Suprapubic skin (tissue), 4 donors: Measurements from ENCODE around the gene STPG4. TPM values are rescaled to one million over a fixed set of nuclear protein-coding genes. Genes with fewer than 3 reads are reported as not detected.

Experiments used
- DNase-seq, 2 donors: peaks; one replicate each; pipeline ENCODE4 v3.0.0-alpha.2; 2019; ENCODE audit warnings: low spot score in 2 of 2
- H3K27ac ChIP-seq: fragments of 200-600 bp; sonication (generic); one replicate; pipeline ENCODE4 v1.5.1; 2019
- H3K27me3 ChIP-seq: fragments of 200-600 bp; sonication (generic); one replicate; pipeline ENCODE4 v1.5.1; 2019
- H3K36me3 ChIP-seq: fragments of 200-600 bp; sonication (generic); one replicate; pipeline ENCODE4 v1.5.1; 2019
- H3K4me1 ChIP-seq: fragments of 200-600 bp; sonication (generic); one replicate; pipeline ENCODE4 v1.5.1; 2019
- H3K4me3 ChIP-seq: fragments of 200-600 bp; sonication (generic); one replicate; pipeline ENCODE4 v1.5.1; 2019; ENCODE audit warnings: mild to moderate bottlenecking
- H3K9me3 ChIP-seq: fragments of 200-600 bp; sonication (generic); one replicate; pipeline ENCODE4 v1.5.1; 2019
- EP300 ChIP-seq: sonication (generic); formaldehyde crosslinking; IDR thresholded peaks from one replicate; pipeline ENCODE4 v1.6.1; 2017; ENCODE audit warnings: antibody characterized with exemption
- POLR2A ChIP-seq, 2 donors: fragments of 450-650 bp; IDR thresholded peaks; one replicate each; pipeline ENCODE4 v1.6.1; 2017; ENCODE audit warnings: antibody characterized with exemption in 2 of 2, mild to moderate bottlenecking in 2 of 2, moderate library complexity in 2 of 2
- POLR2AphosphoS5 ChIP-seq, 3 donors: sonication (generic); formaldehyde crosslinking; IDR thresholded peaks; one replicate each; pipeline ENCODE4 v1.6.1; 2017; ENCODE audit warnings: antibody characterized with exemption in 3 of 3
- WGBS: methylation state at CpG from one replicate; pipeline ENCODE4 v1.1.5; 2018; 5-methylcytosine and 5-hydroxymethylcytosine counted together
- total RNA-seq, 4 donors: library from RNA; depleted of rRNA; stranded (reverse); fragments of >200 nt; gene quantifications; one replicate each; pipeline ENCODE4 v1.1.0, GENCODE V29; 2016
- TF ChIP-seq, protein P1 (sequence below), 2 donors: fragments of 200-600 bp in 1 of 2; fragments of 450-650 bp in 1 of 2; sonication (generic) in 1 of 2; IDR thresholded peaks; one replicate each; pipeline ENCODE4 v1.5.1; 2016 to 2019; ENCODE audit warnings: antibody characterized with exemption in 2 of 2, mild to moderate bottlenecking in 1 of 2, moderate library complexity in 1 of 2

STPG4 gene
- total RNA-seq, 4 donors from 2014 or later, result 0.49 to 1.4 (median 0.91) TPM; not detected in 1

DNA sequence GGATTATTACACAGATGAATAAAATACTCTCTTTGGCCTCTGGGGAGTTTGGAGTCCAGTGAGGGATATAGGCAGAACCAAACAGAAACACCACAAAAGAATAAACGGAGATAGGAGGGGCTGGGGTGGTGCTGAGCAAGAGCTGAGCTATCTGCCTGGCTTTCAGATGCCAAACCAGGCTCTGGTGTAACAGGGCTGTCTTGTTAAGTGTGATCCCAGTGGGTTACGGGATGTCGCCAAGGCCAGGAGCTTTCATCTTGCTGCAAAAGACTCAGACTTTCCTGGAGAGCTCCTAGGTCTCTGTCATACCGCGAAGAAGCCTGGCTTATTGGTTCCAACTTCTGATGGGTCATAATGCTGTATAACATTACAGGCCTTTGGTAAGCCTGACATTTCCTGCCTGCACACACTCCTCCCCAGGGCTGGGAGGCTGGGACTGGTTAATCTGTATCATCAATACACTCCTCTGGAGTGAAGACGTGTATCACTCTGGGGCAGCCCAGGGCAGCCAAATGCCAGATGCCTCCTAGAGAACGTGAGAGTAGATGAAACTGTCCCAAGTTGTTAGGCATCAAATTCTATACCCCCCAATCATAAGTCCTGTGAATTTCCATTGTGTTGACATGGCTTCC is 60.5 kb downstream of the STPG4 start:
- TF ChIP-seq, protein P1, sequence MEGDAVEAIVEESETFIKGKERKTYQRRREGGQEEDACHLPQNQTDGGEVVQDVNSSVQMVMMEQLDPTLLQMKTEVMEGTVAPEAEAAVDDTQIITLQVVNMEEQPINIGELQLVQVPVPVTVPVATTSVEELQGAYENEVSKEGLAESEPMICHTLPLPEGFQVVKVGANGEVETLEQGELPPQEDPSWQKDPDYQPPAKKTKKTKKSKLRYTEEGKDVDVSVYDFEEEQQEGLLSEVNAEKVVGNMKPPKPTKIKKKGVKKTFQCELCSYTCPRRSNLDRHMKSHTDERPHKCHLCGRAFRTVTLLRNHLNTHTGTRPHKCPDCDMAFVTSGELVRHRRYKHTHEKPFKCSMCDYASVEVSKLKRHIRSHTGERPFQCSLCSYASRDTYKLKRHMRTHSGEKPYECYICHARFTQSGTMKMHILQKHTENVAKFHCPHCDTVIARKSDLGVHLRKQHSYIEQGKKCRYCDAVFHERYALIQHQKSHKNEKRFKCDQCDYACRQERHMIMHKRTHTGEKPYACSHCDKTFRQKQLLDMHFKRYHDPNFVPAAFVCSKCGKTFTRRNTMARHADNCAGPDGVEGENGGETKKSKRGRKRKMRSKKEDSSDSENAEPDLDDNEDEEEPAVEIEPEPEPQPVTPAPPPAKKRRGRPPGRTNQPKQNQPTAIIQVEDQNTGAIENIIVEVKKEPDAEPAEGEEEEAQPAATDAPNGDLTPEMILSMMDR (IDR thresholded peaks at IDR 0.05), result no peak
- TF ChIP-seq POLR2AphosphoS5 (IDR thresholded peaks at IDR 0.05), result no peak
- no peak for TF ChIP-seq EP300
- no peak for TF ChIP-seq POLR2A (IDR thresholded peaks at IDR 0.05)
- H3K36me3 ChIP-seq, result no peaks in the 10 kb centered on the region
- no peak overlapping the region for H3K4me3 ChIP-seq
- no peak for DNase-seq
- peak overlapping the region; percentile 6 for H3K27ac ChIP-seq
- H3K4me1 ChIP-seq, result peaks cover 7% of the 10 kb centered on the region
- H3K27me3 ChIP-seq, result no peaks in the 10 kb centered on the region
- no peaks in the 10 kb centered on the region for H3K9me3 ChIP-seq
- whole genome bisulfite sequencing, result 60% methylated on average over 6 of the region's 7 CpGs

DNA sequence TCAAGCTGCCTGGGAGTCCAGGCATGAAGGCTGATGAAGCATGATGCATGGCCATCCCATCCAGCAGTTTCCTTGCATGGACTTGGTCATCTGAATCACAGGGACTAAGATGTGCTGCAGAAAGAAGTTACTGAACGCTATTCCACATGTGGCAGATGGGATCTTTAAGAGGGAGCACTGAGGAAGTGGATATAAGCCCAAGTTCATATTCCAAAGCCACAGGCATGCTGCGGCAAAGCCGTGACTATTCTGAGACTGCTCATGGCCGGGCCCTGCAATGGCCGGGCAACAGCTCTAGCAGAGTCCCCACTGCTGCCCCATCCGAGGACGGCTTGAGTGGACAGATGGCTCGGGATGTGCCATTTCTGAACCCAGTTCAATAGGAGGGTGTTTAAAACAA is 61.5 kb downstream of the STPG4 start:
- H3K27ac ChIP-seq, result no peak overlapping the region
- WGBS, result 94% methylated on average over 8 of the region's 8 CpGs
- no peak for DNase-seq
- no peaks in the 10 kb centered on the region for H3K36me3 ChIP-seq
- peaks cover 13% of the 10 kb centered on the region for H3K4me1 ChIP-seq
- H3K27me3 ChIP-seq, result no peaks in the 10 kb centered on the region
- H3K9me3 ChIP-seq, result no peaks in the 10 kb centered on the region
- H3K4me3 ChIP-seq, result no peak overlapping the region
- no peak for TF ChIP-seq EP300
- no peak for TF ChIP-seq POLR2A (IDR thresholded peaks at IDR 0.05)
- TF ChIP-seq, protein P1 (IDR thresholded peaks at IDR 0.05), result no peak
- TF ChIP-seq POLR2AphosphoS5 (IDR thresholded peaks at IDR 0.05), result no peak

DNA sequence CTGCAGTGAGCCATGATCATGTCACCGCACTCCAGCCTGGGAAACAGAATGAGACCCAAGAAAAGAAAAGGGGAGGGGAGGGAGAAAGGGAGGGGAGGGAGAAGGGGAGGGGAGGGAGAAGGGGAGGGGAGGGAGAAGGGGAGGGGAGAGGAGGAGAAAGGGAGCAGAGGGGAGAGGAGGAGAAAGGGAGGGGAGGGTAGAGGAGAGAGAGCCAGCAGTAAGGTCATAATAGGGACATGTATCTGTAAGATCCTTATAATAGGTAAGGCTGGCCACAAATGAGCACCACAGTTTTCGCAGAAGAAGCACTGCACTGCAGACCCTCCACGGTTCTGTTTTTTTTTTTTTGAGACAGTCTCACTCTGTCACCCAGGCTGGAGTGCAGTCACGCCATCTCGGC is 62.6 kb downstream of the STPG4 start:
- Histone ChIP-seq H3K9me3 (no peaks in the 10 kb centered on the region), H3K4me3 (no peak overlapping the region), H3K36me3 (no peaks in the 10 kb centered on the region), H3K27me3 (no peaks in the 10 kb centered on the region), H3K27ac (no peak overlapping the region), H3K4me1 (peaks cover 21% of the 10 kb centered on the region)
- 97% methylated on average over 5 of the region's 5 CpGs for WGBS
- TF ChIP-seq, protein P1 (IDR thresholded peaks at IDR 0.05), result no peak
- no peak for TF ChIP-seq POLR2A (IDR thresholded peaks at IDR 0.05)
- TF ChIP-seq POLR2AphosphoS5 (IDR thresholded peaks at IDR 0.05), result no peak
- no peak for TF ChIP-seq EP300
- DNase-seq, result no peak

DNA sequence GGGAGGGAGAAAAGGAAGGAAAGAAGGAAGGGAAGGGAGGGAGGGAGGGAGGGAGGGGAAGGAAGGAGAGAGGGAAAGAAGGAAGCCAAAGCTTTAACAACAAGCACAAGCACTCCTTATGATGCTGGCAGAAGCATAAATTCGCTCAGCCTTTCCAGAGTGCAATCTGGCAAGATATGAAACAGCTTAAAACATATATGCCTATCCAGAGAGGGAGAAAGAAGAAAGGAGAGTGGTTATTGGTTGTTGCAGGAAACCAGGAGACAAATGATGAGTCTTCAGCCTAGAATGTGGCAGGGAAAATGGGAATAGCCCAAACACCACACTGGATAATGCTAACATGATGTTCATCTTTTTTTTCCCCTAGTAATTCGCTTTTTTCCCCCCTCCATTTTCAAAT is 64.0 kb downstream of the STPG4 start:
- no peaks in the 10 kb centered on the region for H3K9me3 ChIP-seq
- 64% methylated on average over 2 of the region's 2 CpGs for WGBS
- H3K27me3 ChIP-seq, result no peaks in the 10 kb centered on the region
- H3K36me3 ChIP-seq, result no peaks in the 10 kb centered on the region
- TF ChIP-seq, protein P1 (IDR thresholded peaks at IDR 0.05), result no peak
- TF ChIP-seq POLR2A (IDR thresholded peaks at IDR 0.05) (no peak), POLR2AphosphoS5 (IDR thresholded peaks at IDR 0.05) (no peak), EP300 (no peak)
- no peak overlapping the region for H3K4me3 ChIP-seq
- H3K27ac ChIP-seq, result no peak overlapping the region
- DNase-seq, result no peak
- peaks cover 33% of the 10 kb centered on the region for H3K4me1 ChIP-seq

DNA sequence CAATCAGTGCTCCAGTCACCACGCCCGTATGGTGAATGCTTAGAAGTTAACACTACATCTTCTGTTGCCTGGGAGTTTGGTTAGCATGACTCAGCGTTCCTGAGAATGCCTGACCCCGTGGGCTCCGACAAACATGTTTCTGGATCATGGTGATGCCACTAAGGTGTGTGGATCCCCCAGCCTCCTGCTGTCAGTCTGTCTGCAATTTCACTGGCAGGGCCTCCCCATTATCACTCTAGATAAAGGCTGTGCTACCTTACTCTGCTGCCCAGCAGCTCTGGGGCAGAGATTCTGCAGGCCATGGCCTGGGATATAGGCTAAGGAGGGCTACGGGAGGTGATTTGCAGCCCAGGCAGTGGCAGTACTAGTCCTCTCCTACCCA is 66.0 kb downstream of the STPG4 start:
- no peaks in the 10 kb centered on the region for H3K9me3 ChIP-seq
- 56% methylated on average over 6 of the region's 6 CpGs for WGBS
- H3K27me3 ChIP-seq, result no peaks in the 10 kb centered on the region
- no peak overlapping the region for H3K27ac ChIP-seq
- TF ChIP-seq POLR2A (IDR thresholded peaks at IDR 0.05) (no peak), POLR2AphosphoS5 (IDR thresholded peaks at IDR 0.05) (no peak), EP300 (no peak)
- TF ChIP-seq, protein P1 (IDR thresholded peaks at IDR 0.05), result no peak
- H3K4me3 ChIP-seq, result no peak overlapping the region
- DNase-seq, result peak in 1 of 2 donors; percentile 40
- no peaks in the 10 kb centered on the region for H3K36me3 ChIP-seq
- peaks cover 42% of the 10 kb centered on the region for H3K4me1 ChIP-seq
